NB4 (cell line): ENCODE measurements around the gene STRIP1.

Experiments
- CTCF ChIP-seq: IDR thresholded peaks from one replicate; pipeline ENCODE4 v1.5.1; 2012; ENCODE audit warnings: low read depth, low read length
- MAX ChIP-seq: IDR thresholded peaks from 2 replicates; pipeline ENCODE4 v1.6.1; 2011; ENCODE audit warnings: low read depth, low read length

GRCh38 chr1:110051262-110051648 is 16.8 kb downstream of the STRIP1 start:
- no peak for TF ChIP-seq CTCF
- TF ChIP-seq MAX = no peak
